PFSK-1 (cell line): ENCODE results near the gene ERC2.

Experiments used
- FOXP2 ChIP-seq: optimal IDR thresholded peaks from 2 replicates; pipeline ENCODE3; 2011; ENCODE audit warnings: borderline replicate concordance, control low read depth, inconsistent platforms; ENCODE audit not compliant: insufficient read depth; ENCODE audit errors: extremely low read length, extremely low read depth
- POLR2AphosphoS5 ChIP-seq: IDR thresholded peaks from 2 replicates; pipeline ENCODE4 v1.6.1; 2012; ENCODE audit warnings: low read depth, mild to moderate bottlenecking, control low read depth, low read length, moderate library complexity
- REST ChIP-seq, 2 experiments: IDR thresholded peaks; 2 replicates each; pipeline versions ENCODE4 v1.6.1 to v1.8.0; 2011 to 2012; ENCODE audit warnings: low read depth in 2 of 2, low read length in 2 of 2, control low read depth in 1 of 2, inconsistent platforms in 1 of 2, mild to moderate bottlenecking in 1 of 2, moderate library complexity in 1 of 2; ENCODE audit not compliant: insufficient read depth in 1 of 2
- SIN3A ChIP-seq: IDR thresholded peaks from 2 replicates; pipeline ENCODE4 v1.6.1; 2012; ENCODE audit warnings: mild to moderate bottlenecking, low read length, moderate library complexity, borderline replicate concordance; ENCODE audit not compliant: insufficient read depth
- TAF1 ChIP-seq: IDR thresholded peaks from 2 replicates; pipeline ENCODE4 v1.6.1; 2012; ENCODE audit warnings: low read length, control low read depth, borderline replicate concordance; ENCODE audit not compliant: insufficient read depth

ERC2 gene

DNA sequence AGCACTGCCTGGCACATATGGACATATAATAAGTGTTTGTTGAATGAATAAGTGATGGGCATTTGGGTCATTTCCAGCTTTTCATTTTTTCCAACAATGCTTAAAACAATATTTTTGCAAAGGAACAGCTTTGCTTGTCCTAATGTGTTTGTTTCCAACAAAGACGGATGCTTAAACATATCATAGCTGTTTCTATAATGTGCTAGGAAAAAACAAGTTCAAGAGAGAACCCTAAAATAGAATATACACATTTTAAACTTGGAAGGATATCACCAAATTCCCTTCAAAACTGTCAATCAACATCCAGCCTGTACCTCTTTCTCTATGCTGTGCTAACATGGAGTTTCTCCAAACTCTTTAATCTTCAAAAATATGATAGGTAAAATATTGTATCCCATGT is 756.6 kb downstream of the ERC2 start:
- TF ChIP-seq SIN3A (no peak), POLR2AphosphoS5 (no peak), REST (IDR thresholded peaks at IDR 0.05; ENCODE audit: insufficient read depth in 1 of 2, low read depth in 2 of 2, low read length in 2 of 2) (no peak), FOXP2 (no peak), TAF1 (no peak)

DNA sequence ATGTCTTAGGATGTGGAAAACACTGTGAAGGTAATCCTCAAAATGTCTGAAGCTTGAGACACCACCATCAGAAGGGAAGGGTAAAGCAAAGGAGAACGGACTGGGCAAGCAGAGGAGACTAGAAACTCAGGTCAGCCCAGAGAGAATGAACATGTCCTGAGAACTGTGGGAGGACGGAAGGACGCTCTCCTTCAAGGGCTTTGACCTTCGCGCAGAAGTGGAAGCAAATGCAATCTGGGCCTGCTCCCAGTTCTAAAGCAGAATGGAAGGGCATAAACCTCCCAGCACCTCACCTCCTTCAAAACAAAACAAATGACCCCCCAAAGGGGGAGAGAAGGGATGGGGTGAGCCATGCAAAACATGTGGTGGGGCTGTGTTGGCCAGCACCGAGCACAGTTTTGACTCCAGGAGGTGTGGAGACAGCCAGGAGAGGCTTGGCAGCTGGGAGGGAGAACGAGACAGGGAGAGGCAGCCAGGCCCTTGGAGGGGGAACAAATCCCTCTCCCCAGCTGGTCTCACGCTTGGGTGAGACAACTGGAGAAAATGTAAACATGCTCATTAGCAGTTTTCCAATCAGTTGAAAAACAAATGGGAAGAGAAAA is 758.8 kb downstream of the ERC2 start:
- no peak for TF ChIP-seq FOXP2
- TF ChIP-seq REST (IDR thresholded peaks at IDR 0.05; ENCODE audit: insufficient read depth in 1 of 2, low read depth in 2 of 2, low read length in 2 of 2) = no peak
- no peak for TF ChIP-seq SIN3A
- TF ChIP-seq POLR2AphosphoS5 = no peak
- TF ChIP-seq TAF1 = no peak

GRCh38 chr3:55708921-55709320 is 759.3 kb downstream of the ERC2 start:
- TF ChIP-seq FOXP2 (no peak), REST (IDR thresholded peaks at IDR 0.05; ENCODE audit: insufficient read depth in 1 of 2, low read depth in 2 of 2, low read length in 2 of 2) (no peak), SIN3A (no peak), TAF1 (no peak), POLR2AphosphoS5 (no peak)

DNA sequence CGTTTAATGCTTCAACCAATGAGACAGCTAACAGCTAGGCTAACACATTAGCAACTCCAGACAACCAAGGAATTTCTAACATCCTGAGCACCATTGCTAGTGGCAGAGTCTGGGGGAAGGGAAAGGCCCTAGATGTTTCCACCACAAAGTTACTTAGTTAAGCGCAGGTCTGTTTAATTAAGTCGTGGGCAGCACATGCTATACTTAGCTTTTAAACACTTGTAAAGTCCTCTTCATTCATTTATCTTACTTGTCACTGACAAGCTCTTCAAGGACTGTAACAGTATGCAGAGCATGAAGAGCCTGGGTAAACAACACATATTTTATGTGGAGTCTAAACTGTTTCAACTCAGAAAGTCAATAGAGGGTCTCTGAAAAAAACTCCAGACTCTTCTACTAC is 760.0 kb downstream of the ERC2 start:
- TF ChIP-seq SIN3A (no peak), TAF1 (no peak)

DNA sequence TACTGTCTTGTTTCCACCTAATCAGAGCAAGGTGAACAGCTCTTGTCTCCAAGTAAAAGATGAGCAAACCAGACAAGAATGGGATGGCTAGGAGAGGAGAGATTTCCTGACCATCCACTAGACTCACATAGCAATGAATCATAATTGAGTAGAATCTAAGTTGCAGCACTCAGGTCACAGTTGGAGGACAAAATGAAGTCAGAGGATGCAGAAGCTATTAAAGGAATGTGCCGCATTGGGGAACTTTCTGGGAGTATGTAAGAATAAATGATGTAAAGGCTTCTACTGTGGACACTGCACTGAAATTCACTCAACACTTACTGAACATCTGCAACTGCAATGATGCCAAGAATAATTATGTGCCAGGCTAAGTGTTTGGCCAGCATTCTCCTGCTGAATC is 763.7 kb downstream of the ERC2 start:
- TF ChIP-seq TAF1 (no peak), REST (IDR thresholded peaks at IDR 0.05; ENCODE audit: insufficient read depth in 1 of 2, low read depth in 2 of 2, low read length in 2 of 2) (no peak), FOXP2 (no peak), SIN3A (no peak), POLR2AphosphoS5 (no peak)
